HEK293T (cell line): ENCODE measurements around the gene CYP4B1.

Experiments used
- CTCF ChIA-PET: fragments of 350-600 bp; formaldehyde crosslinking; extraction: SDS; loops from one replicate; lab custom pipeline; 2021; ENCODE audit warnings: antibody characterized with exemption, inconsistent platforms; lab: Yijun Ruan, JAX
- POLR2A ChIA-PET: fragments of 350-600 bp; formaldehyde crosslinking; extraction: SDS; loops from one replicate; lab custom pipeline; 2020; ENCODE audit warnings: antibody characterized with exemption, inconsistent platforms; lab: Yijun Ruan, JAX
- DNase-seq: peaks from one replicate; pipeline ENCODE4 v3.0.0; 2012; ENCODE audit warnings: mixed read lengths; ENCODE audit errors: extremely low spot score
- ARNT ChIP-seq: fragments of 450-650 bp; IDR thresholded peaks from 2 replicates; pipeline ENCODE4 v1.6.1; 2017; ENCODE audit warnings: mild to moderate bottlenecking
- BHLHE40 ChIP-seq: fragments of 450-650 bp; IDR thresholded peaks from 2 replicates; pipeline ENCODE4 v1.6.1; 2016; ENCODE audit warnings: mild to moderate bottlenecking, moderate library complexity, borderline replicate concordance
- CTBP1 ChIP-seq: fragments of 450-650 bp; IDR thresholded peaks from 2 replicates; pipeline ENCODE4 v1.6.1; 2016; ENCODE audit warnings: borderline replicate concordance
- ELF4 ChIP-seq: fragments of 450-650 bp; IDR thresholded peaks from 2 replicates; pipeline ENCODE4 v1.6.1; 2017; ENCODE audit warnings: antibody characterized with exemption
- FOXA1 ChIP-seq: fragments of 450-650 bp; IDR thresholded peaks from 2 replicates; pipeline ENCODE4 v1.6.1; 2016; ENCODE audit warnings: mild to moderate bottlenecking
- FOXK2 ChIP-seq: fragments of 450-650 bp; IDR thresholded peaks from 2 replicates; pipeline ENCODE4 v1.6.1; 2016; ENCODE audit warnings: mild to moderate bottlenecking
- FOXM1 ChIP-seq: fragments of 450-650 bp; IDR thresholded peaks from 2 replicates; pipeline ENCODE4 v1.6.1; 2017; ENCODE audit warnings: mild to moderate bottlenecking, borderline replicate concordance
- HDGF ChIP-seq: fragments of 450-650 bp; IDR thresholded peaks from 2 replicates; pipeline ENCODE4 v1.6.1; 2017; ENCODE audit warnings: antibody characterized with exemption, borderline replicate concordance
- L3MBTL2 ChIP-seq: fragments of 450-650 bp; conservative IDR thresholded peaks from 2 replicates; pipeline ENCODE4 v1.6.1; 2016; ENCODE audit warnings: mild to moderate bottlenecking
- LEF1 ChIP-seq: fragments of 450-650 bp; IDR thresholded peaks from 2 replicates; pipeline ENCODE4 v1.6.1; 2017; ENCODE audit warnings: mild to moderate bottlenecking, borderline replicate concordance
- NFRKB ChIP-seq: fragments of 450-650 bp; IDR thresholded peaks from 2 replicates; pipeline ENCODE4 v1.6.1; 2016; ENCODE audit warnings: mild to moderate bottlenecking, moderate library complexity
- SP1 ChIP-seq: fragments of 450-650 bp; IDR thresholded peaks from 2 replicates; pipeline ENCODE4 v1.6.1; 2017
- SUZ12 ChIP-seq: fragments of 450-650 bp; IDR thresholded peaks from 2 replicates; pipeline ENCODE4 v1.6.1; 2016; ENCODE audit warnings: mild to moderate bottlenecking
- TARDBP ChIP-seq: fragments of 450-650 bp; IDR thresholded peaks from 2 replicates; pipeline ENCODE4 v1.6.1; 2016
- ZNF384 ChIP-seq: fragments of 450-650 bp; IDR thresholded peaks from 2 replicates; pipeline ENCODE4 v1.6.1; 2016
- TF ChIP-seq, protein P1 (sequence below): fragments of 450-650 bp; IDR thresholded peaks from 2 replicates; pipeline ENCODE4 v1.6.1; 2016

CYP4B1 gene

DNA sequence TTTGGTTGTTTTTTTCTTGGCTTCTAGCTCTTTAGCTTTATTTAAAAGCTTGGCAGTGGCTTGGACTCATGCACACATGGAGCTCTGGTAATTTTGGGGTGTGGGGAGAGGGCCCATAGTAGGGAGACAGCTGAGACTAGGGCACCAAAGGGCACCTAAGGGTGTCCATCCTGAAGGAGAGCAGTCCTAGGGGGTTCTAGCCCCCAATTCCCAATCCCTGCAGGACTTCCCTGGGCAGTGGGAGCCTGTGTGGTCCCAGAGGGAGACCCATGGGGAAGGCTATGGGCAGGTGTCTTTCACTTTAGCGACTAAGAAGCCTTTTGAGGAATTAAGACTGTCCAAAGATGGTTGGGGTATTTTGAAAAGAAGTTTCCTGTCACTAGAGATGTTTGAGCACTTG lies 6.9 kb downstream of the CYP4B1 start:
- TF ChIP-seq ELF4, result no peak
- no peak for DNase-seq
- POLR2A ChIA-PET, result no interaction called here
- CTCF ChIA-PET, result no interaction called here

DNA sequence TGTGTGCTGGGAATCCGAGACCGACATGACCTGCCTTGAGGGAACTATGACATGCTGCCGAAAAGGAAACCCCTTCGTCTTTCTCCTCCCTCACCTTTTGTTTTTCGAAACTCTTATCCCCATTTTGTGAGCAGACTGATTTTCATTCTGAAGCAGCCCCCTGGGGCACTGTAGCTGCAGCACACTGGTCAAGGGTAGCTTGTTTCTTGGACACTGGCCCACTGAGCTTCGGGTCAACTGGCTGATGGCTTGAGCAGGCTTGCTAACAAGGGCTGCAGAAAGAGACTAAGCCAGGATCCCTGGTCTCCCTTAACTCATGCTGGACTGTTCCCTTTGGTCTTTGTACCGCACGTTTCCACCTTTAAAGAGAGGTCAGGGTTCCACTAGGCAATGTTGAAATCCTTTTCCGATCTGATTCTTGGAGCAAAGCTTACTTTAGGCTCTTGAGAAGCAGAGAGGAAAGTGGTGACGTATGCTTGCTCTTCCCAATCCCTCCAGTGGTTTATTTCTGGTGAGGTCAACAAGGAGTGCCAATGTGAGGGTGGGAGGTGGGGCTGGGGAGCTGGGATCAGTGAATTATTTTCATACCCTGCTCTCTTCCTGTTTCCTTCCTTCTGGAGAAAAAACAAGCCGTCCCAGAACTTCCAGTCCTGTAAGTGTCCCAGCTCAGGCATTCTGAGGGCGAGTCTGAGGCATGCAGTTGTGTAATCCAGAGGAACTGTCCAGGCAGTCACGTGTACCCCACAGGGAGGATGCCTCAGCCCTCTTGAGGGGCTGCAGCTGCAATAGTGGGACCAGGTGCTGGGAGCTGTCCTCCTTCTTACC lies 7.6 kb downstream of the CYP4B1 start:
- POLR2A ChIA-PET, result no interaction called here
- DNase-seq, result no peak
- CTCF ChIA-PET, result no interaction called here
- TF ChIP-seq ELF4 (no peak), SP1 (no peak), SUZ12 (no peak), FOXM1 (no peak), NFRKB (no peak), FOXK2 (no peak), HDGF (no peak), FOXA1 (no peak), TARDBP (no peak), LEF1 (no peak), BHLHE40 (no peak)
- TF ChIP-seq, protein P1, sequence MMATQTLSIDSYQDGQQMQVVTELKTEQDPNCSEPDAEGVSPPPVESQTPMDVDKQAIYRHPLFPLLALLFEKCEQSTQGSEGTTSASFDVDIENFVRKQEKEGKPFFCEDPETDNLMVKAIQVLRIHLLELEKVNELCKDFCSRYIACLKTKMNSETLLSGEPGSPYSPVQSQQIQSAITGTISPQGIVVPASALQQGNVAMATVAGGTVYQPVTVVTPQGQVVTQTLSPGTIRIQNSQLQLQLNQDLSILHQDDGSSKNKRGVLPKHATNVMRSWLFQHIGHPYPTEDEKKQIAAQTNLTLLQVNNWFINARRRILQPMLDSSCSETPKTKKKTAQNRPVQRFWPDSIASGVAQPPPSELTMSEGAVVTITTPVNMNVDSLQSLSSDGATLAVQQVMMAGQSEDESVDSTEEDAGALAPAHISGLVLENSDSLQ, result no peak

GRCh38 chr1:46807046-46807972 lies 8.5 kb downstream of the CYP4B1 start:
- ChIA-PET CTCF (no interaction called here), POLR2A (no interaction called here)
- no peak for TF ChIP-seq FOXM1
- TF ChIP-seq NFRKB, result no peak
- TF ChIP-seq FOXK2, result no peak
- TF ChIP-seq LEF1, result no peak
- TF ChIP-seq, protein P1, result no peak
- TF ChIP-seq FOXA1, result no peak
- TF ChIP-seq ZNF384, result no peak
- no peak for DNase-seq

DNA sequence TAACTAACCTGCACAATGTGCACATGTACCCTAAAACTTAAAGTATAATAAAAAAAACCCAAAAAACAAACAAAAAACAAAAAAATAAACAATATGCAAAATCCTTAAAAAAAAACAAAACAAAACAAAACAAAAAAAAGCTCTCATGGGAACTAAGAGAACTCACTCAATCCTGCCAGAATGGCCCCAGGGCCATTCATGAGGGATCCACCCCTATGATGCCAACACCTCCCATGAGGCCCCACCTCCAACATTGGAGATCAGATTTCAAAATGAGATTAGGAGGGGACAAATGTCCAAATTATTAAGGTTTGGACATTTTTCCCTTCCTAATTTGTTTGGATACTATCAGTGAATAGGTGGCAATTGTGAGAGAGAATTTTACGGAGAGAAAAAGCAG lies 10.2 kb downstream of the CYP4B1 start:
- TF ChIP-seq FOXA1, result no peak
- TF ChIP-seq SUZ12, result no peak
- TF ChIP-seq BHLHE40, result no peak
- TF ChIP-seq HDGF, result no peak
- TF ChIP-seq FOXM1, result no peak
- no peak for TF ChIP-seq ZNF384
- TF ChIP-seq CTBP1, result no peak
- no peak for TF ChIP-seq SP1
- no peak for TF ChIP-seq ELF4
- TF ChIP-seq L3MBTL2, result no peak
- TF ChIP-seq ARNT, result no peak
- TF ChIP-seq NFRKB, result no peak
- no peak for TF ChIP-seq FOXK2

DNA sequence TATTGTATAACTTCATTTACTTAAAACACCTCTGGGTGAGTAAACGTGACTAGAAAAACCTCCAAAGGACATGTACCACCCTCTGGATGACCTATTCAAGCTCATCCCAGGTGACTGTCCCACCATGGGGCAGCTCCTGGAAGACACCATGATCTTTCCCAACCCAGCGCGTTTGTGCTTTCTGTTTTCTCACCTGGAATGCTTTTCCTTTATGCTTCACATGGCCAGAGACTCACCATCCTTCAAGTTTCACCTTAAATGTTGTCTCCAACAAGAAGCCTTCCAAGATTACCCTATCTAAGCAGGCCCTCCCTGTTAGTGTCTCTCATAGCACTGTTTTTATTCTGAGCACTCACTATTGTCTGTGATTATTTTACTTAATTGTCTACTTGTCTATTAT lies 11.1 kb downstream of the CYP4B1 start:
- ChIA-PET CTCF (no interaction called here), POLR2A (no interaction called here)
- no peak for DNase-seq
- TF ChIP-seq BHLHE40 (no peak), SUZ12 (no peak), ELF4 (no peak), SP1 (no peak), FOXA1 (no peak), LEF1 (no peak), FOXK2 (no peak), NFRKB (no peak), FOXM1 (no peak), ZNF384 (no peak), L3MBTL2 (no peak), TARDBP (no peak), HDGF (no peak)
- TF ChIP-seq, protein P1, result no peak

More for the DNA sequence above, 10.2 kb downstream of the CYP4B1 start:
- CTCF ChIA-PET, result no interaction called here
- DNase-seq, result no peak
- POLR2A ChIA-PET, result no interaction called here

DNA sequence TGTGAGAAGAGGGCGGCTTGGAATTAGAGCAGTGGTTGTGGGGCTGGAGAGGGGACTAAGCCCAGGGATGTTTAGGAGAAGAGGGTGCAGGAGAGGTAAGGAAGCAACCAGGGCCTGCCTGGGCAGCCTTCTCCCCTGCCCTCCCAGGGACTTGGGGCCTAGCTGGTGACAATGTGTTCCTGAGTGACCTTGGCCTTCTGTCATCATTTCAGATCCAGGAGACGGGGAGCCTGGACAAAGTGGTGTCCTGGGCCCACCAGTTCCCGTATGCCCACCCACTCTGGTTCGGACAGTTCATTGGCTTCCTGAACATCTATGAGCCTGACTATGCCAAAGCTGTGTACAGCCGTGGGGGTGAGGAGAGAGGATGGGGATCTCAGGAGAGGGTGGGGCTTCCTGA lies 11.8 kb downstream of the CYP4B1 start:
- POLR2A ChIA-PET, result no interaction called here
- CTCF ChIA-PET, result no interaction called here
- no peak for DNase-seq
- TF ChIP-seq FOXM1 (no peak), BHLHE40 (no peak), L3MBTL2 (no peak), TARDBP (no peak)
- TF ChIP-seq, protein P1, result no peak
